H1 (cell line): Measurements from ENCODE around the gene RPS6KA2. TPM values are rescaled to one million over a fixed set of nuclear protein-coding genes. Genes with fewer than 3 reads are reported as not detected.

Experiments used
- CTCF ChIA-PET: fragments of 300-600 bp; sonication (Branson Sonifier 250); formaldehyde crosslinking; loops from one replicate; lab custom pipeline; 2021; ENCODE audit not compliant: partially characterized antibody; lab: Charles Lee
- POLR2A ChIA-PET: fragments of 300-600 bp; sonication (Branson Sonifier 250); formaldehyde crosslinking; loops from one replicate; lab custom pipeline; 2021; ENCODE audit warnings: inconsistent platforms; ENCODE audit not compliant: partially characterized antibody; lab: Charles Lee
- DNase-seq, 2 experiments: peaks; one replicate each; pipeline versions ENCODE4 v3.0.0 to v3.0.0-alpha.2; 2010 to 2022; ENCODE audit warnings: low spot score in 2 of 2, low read depth in 1 of 2, mixed read lengths in 1 of 2
- FAIRE-seq: peaks from 2 replicates; lab custom pipeline; 2011; peaks lifted over from hg19 to GRCh38; lab: Jason Lieb, UNC
- H2AFZ ChIP-seq: 2 replicates; pipeline ENCODE4 v1.8.1; 2012; ENCODE audit warnings: low read length, inconsistent platforms
- H2AK5ac ChIP-seq: 2 replicates; pipeline ENCODE4 v1.6.1; 2013; ENCODE audit warnings: low read depth, low read length
- H2BK120ac ChIP-seq: replicated peaks from 2 replicates; pipeline ENCODE3; 2013; ENCODE audit warnings: low read depth, low read length, inconsistent platforms
- H2BK12ac ChIP-seq: 2 replicates; pipeline ENCODE4 v1.6.1; 2013; ENCODE audit warnings: low read depth, low read length
- H2BK15ac ChIP-seq: 2 replicates; pipeline ENCODE4 v1.6.1; 2013; ENCODE audit warnings: low read length
- H2BK20ac ChIP-seq: 2 replicates; pipeline ENCODE4 v1.6.1; 2013; ENCODE audit warnings: low read length
- H2BK5ac ChIP-seq: 2 replicates; pipeline ENCODE4 v1.6.1; 2013; ENCODE audit warnings: low read depth, low read length
- H3K14ac ChIP-seq: 2 replicates; pipeline ENCODE4 v1.6.1; 2013; ENCODE audit warnings: inconsistent platforms; ENCODE audit not compliant: insufficient read length
- H3K18ac ChIP-seq: 2 replicates; pipeline ENCODE4 v1.6.1; 2013; ENCODE audit warnings: low read length; ENCODE audit errors: extremely low read depth
- H3K23ac ChIP-seq: 2 replicates; pipeline ENCODE4 v1.6.1; 2013; ENCODE audit warnings: inconsistent platforms; ENCODE audit not compliant: insufficient read length
- H3K23me2 ChIP-seq: 2 replicates; pipeline ENCODE4 v1.6.1; 2013; ENCODE audit warnings: low read depth, low read length
- H3K27ac ChIP-seq: 2 replicates; pipeline ENCODE4 v1.6.1; 2011; ENCODE audit warnings: low read depth, low read length, inconsistent platforms
- H3K27me3 ChIP-seq, 4 experiments: replicated peaks in 1 of 4; 1 replicate in 1 of 4; 2 replicates in 3 of 4; pipeline versions ENCODE4 v1.6.1 to v1.8.1; 2011 to 2013; ENCODE audit warnings: low read length in 3 of 4, mild to moderate bottlenecking in 3 of 4, inconsistent platforms in 2 of 4, mixed read lengths in 2 of 4, moderate library complexity in 1 of 4; ENCODE audit not compliant: control insufficient read depth in 3 of 4, insufficient read depth in 3 of 4; ENCODE audit errors: extremely low read depth in 1 of 4
- H3K36me3 ChIP-seq, 4 experiments: 2 replicates each; pipeline versions ENCODE4 v1.6.1 to v1.8.1; 2011 to 2013; ENCODE audit warnings: mild to moderate bottlenecking in 4 of 4, low read length in 3 of 4, moderate library complexity in 2 of 4, control low read depth in 1 of 4, inconsistent platforms in 1 of 4; ENCODE audit not compliant: insufficient read depth in 4 of 4, control insufficient read depth in 2 of 4
- H3K4ac ChIP-seq: replicated peaks from 2 replicates; pipeline ENCODE3; 2013; ENCODE audit warnings: low read length, low read depth, mixed read lengths, inconsistent platforms; ENCODE audit not compliant: insufficient read length
- H3K4me1 ChIP-seq, 4 experiments: replicated peaks in 1 of 4; 1 replicate in 1 of 4; 2 replicates in 3 of 4; pipeline versions ENCODE4 v1.6.1 to v1.8.1; 2011 to 2013; ENCODE audit warnings: low read length in 3 of 4, inconsistent platforms in 2 of 4, mixed read lengths in 1 of 4; ENCODE audit not compliant: insufficient read depth in 4 of 4, control insufficient read depth in 3 of 4
- H3K4me2 ChIP-seq, 2 experiments: 2 replicates each; pipeline versions ENCODE4 v1.6.1 to v1.8.1; 2011 to 2013; ENCODE audit warnings: low read depth in 2 of 2, low read length in 2 of 2, control low read depth in 1 of 2, inconsistent platforms in 1 of 2, mild to moderate bottlenecking in 1 of 2; ENCODE audit not compliant: insufficient read depth in 1 of 2
- H3K4me3 ChIP-seq, 4 experiments: fragments of 200-600, 300-600 bp in 1 of 4; sonication (generic), shearing (Covaris generic), sonication (Bioruptor Twin) in 1 of 4; 2 replicates each; pipeline versions ENCODE4 v1.5.1 to v1.8.1; 2011 to 2016; ENCODE audit warnings: low read length in 4 of 4, low read depth in 3 of 4, control low read depth in 2 of 4, inconsistent platforms in 2 of 4, mild to moderate bottlenecking in 2 of 4, mixed read lengths in 1 of 4, moderate library complexity in 1 of 4; ENCODE audit not compliant: insufficient read depth in 2 of 4; ENCODE audit errors: extremely low read depth in 1 of 4
- H3K56ac ChIP-seq: replicated peaks from 2 replicates; pipeline ENCODE3; 2013; ENCODE audit warnings: low read depth, mild to moderate bottlenecking, mixed read lengths, low read length, inconsistent platforms; ENCODE audit not compliant: insufficient read length
- H3K79me1 ChIP-seq: 2 replicates; pipeline ENCODE4 v1.6.1; 2013; ENCODE audit warnings: low read depth, low read length, control low read depth
- H3K79me2 ChIP-seq, 2 experiments: 2 replicates each; pipeline versions ENCODE4 v1.6.1 to v1.8.1; 2012 to 2013; ENCODE audit warnings: low read length in 2 of 2, mild to moderate bottlenecking in 2 of 2, inconsistent platforms in 1 of 2; ENCODE audit not compliant: insufficient read depth in 2 of 2, control insufficient read depth in 1 of 2
- H3K9ac ChIP-seq, 4 experiments: replicated peaks in 1 of 4; 1 replicate in 1 of 4; 2 replicates in 3 of 4; pipeline versions ENCODE4 v1.6.1 to v1.8.1; 2011 to 2013; ENCODE audit warnings: low read depth in 3 of 4, low read length in 3 of 4, control low read depth in 2 of 4, mild to moderate bottlenecking in 2 of 4, moderate library complexity in 2 of 4, inconsistent platforms in 1 of 4; ENCODE audit errors: extremely low read depth in 1 of 4
- H3K9me3 ChIP-seq, 2 experiments: 2 replicates each; pipeline versions ENCODE4 v1.6.1 to v1.8.1; 2012 to 2013; ENCODE audit warnings: mild to moderate bottlenecking in 2 of 2, moderate library complexity in 2 of 2, control low read depth in 1 of 2, inconsistent platforms in 1 of 2, low read depth in 1 of 2, low read length in 1 of 2, mixed read lengths in 1 of 2; ENCODE audit not compliant: insufficient read depth in 2 of 2
- H4K20me1 ChIP-seq, 2 experiments: replicated peaks in 1 of 2; 2 replicates each; pipeline versions ENCODE3 to v1.8.1; 2011 to 2013; ENCODE audit warnings: inconsistent platforms in 2 of 2, low read length in 2 of 2, mild to moderate bottlenecking in 1 of 2; ENCODE audit not compliant: insufficient read depth in 2 of 2, control insufficient read depth in 1 of 2
- H4K5ac ChIP-seq: 2 replicates; pipeline ENCODE4 v1.6.1; 2013; ENCODE audit warnings: low read length, low read depth, mixed read lengths, inconsistent platforms; ENCODE audit not compliant: insufficient read length
- H4K8ac ChIP-seq: 2 replicates; pipeline ENCODE4 v1.8.0; 2013; ENCODE audit warnings: mild to moderate bottlenecking, moderate library complexity, low read length, inconsistent platforms; ENCODE audit not compliant: insufficient read depth; ENCODE audit errors: extremely low read depth
- H4K91ac ChIP-seq: replicated peaks from 2 replicates; pipeline ENCODE3; 2013; ENCODE audit warnings: low read length, mixed read lengths, inconsistent platforms; ENCODE audit not compliant: insufficient read length
- BACH1 ChIP-seq: IDR thresholded peaks from 2 replicates; pipeline ENCODE4 v1.6.1; 2012; ENCODE audit warnings: low read length, improper control_type of control experiment
- CBX5 ChIP-seq: fragments of 300-800, 300-1000 bp; sonication (generic); IDR thresholded peaks from 2 replicates; pipeline ENCODE4 v1.7.1; 2016; ENCODE audit warnings: antibody characterized with exemption, low read length, low read depth
- CREB1 ChIP-seq: IDR thresholded peaks from 2 replicates; pipeline ENCODE4 v1.6.1; 2012; ENCODE audit warnings: inconsistent platforms
- CTBP2 ChIP-seq: IDR thresholded peaks from 2 replicates; pipeline ENCODE4 v1.7.0; 2011; ENCODE audit warnings: borderline replicate concordance, mild to moderate bottlenecking, moderate library complexity, mixed read lengths, low read length; ENCODE audit not compliant: insufficient read depth, insufficient read length
- GABPA ChIP-seq: IDR thresholded peaks from 2 replicates; pipeline ENCODE4 v1.6.1; 2011; ENCODE audit warnings: mild to moderate bottlenecking, low read length, moderate library complexity, borderline replicate concordance; ENCODE audit not compliant: insufficient read depth
- HDAC2 ChIP-seq, 2 experiments: fragments of 300-600 bp in 1 of 2; sonication (generic) in 1 of 2; IDR thresholded peaks; 2 replicates each; pipeline ENCODE4 v1.6.1; 2011 to 2012; ENCODE audit warnings: low read depth in 2 of 2, low read length in 2 of 2, mild to moderate bottlenecking in 2 of 2, moderate library complexity in 2 of 2, borderline replicate concordance in 1 of 2, inconsistent platforms in 1 of 2
- KDM1A ChIP-seq: fragments of 200-600, 300-600 bp; sonication (generic); IDR thresholded peaks from 2 replicates; pipeline ENCODE4 v1.7.1; 2016; ENCODE audit warnings: mild to moderate bottlenecking, low read length, borderline replicate concordance
- KDM4A ChIP-seq: IDR thresholded peaks from one replicate; pipeline ENCODE4 v1.7.1; 2012; ENCODE audit warnings: low read depth, mild to moderate bottlenecking, moderate library complexity, low read length, inconsistent platforms; ENCODE audit not compliant: severe bottlenecking
- KDM5A ChIP-seq: fragments of 200-600 bp; IDR thresholded peaks from 2 replicates; pipeline ENCODE4 v1.7.1; 2012; ENCODE audit warnings: mild to moderate bottlenecking, low read length, inconsistent platforms, mixed read lengths
- PHF8 ChIP-seq: fragments of 200-600 bp; sonication (generic); conservative IDR thresholded peaks from 2 replicates; pipeline ENCODE4 v1.7.1; 2012; ENCODE audit warnings: low read depth, mild to moderate bottlenecking, inconsistent platforms, low read length, moderate library complexity
- SP1 ChIP-seq: IDR thresholded peaks from 2 replicates; pipeline ENCODE4 v1.6.1; 2011; ENCODE audit warnings: low read depth, low read length
- TBP ChIP-seq: IDR thresholded peaks from 2 replicates; pipeline ENCODE4 v1.6.1; 2011; ENCODE audit warnings: low read depth, low read length, improper control_type of control experiment
- WGBS, 2 experiments: shearing (Covaris generic) in 1 of 2; methylation state at CpG; one replicate each; pipeline versions ENCODE4 v1.1.6 to v1.1.7; 2013 to 2015; ENCODE audit warnings: low lambda C conversion rate in 2 of 2, mixed read lengths in 2 of 2, inconsistent platforms in 1 of 2, low coverage in 1 of 2, missing lambda C conversion rate in 1 of 2; ENCODE audit not compliant: insufficient replicate concordance in 2 of 2, insufficient coverage in 1 of 2, insufficient read length in 1 of 2; ENCODE audit errors: extremely low coverage in 1 of 2, missing lambda C conversion rate in 1 of 2; 5-methylcytosine and 5-hydroxymethylcytosine counted together
- polyA plus RNA-seq, 7 experiments: library from polyadenylated mRNA; depleted of rRNA in 3 of 7; stranded (reverse) in 5 of 7; unstranded in 2 of 7; fragments of >200 nt in 5 of 7; fragments of 200-250 nt in 2 of 7; gene quantifications; 1 replicate in 5 of 7; 2 replicates in 1 of 7; 4 replicates in 1 of 7; pipeline versions ENCODE4 v1.2.1 to v1.2.3, GENCODE V29; 2011 to 2013; ENCODE audit warnings: missing spikeins in 2 of 7, mixed read lengths in 2 of 7
- total RNA-seq: library from RNA; stranded (reverse); fragmentation: NEBNext Ultra II Directional; extraction: Animal tissue kit (Norgen Biotek cat#: 25700); gene quantifications from 2 replicates; pipeline ENCODE4 v1.2.1, GENCODE V29; 2021

Gene RPS6KA2
- total and polyA plus RNA-seq, 2 of the 8 experiments (the other 6 are each of a cell fraction or from before 2014, with no cell fraction given), result 8.8 to 25.7 TPM

- POLR2A ChIA-PET, result no interaction called here
- Histone ChIP-seq H2AK5ac (no peak overlapping the region), H3K4me1 (no peaks in the 10 kb centered on the region), H3K4ac (no peak overlapping the region), H2BK15ac (no peak overlapping the region), H3K27me3 (no peaks in the 10 kb centered on the region), H3K23ac (no peak overlapping the region), H4K8ac (no peak overlapping the region), H2BK20ac (no peak overlapping the region), H3K4me2 (no peak overlapping the region), H3K9ac (no peak overlapping the region), H4K20me1 (peaks cover 0 to 4% of the 10 kb centered on the region in 2 experiments), H2BK120ac (no peak overlapping the region), H3K4me3 (no peak overlapping the region), H3K27ac (no peak overlapping the region), H2AFZ (no peak overlapping the region), H2BK5ac (no peak overlapping the region), H3K79me2 (no peaks in the 10 kb centered on the region), H3K14ac (no peak overlapping the region), H4K91ac (no peak overlapping the region), H3K23me2 (no peaks in the 10 kb centered on the region), H3K79me1 (no peaks in the 10 kb centered on the region; the same call in 1 of the 2 replicates), H3K56ac (no peak overlapping the region), H2BK12ac (no peak overlapping the region), H3K9me3 (no peaks in the 10 kb centered on the region)
- DNase-seq (no peak), FAIRE-seq (no peak)
- CTCF ChIA-PET, result interaction anchor here (0.6 to 3.3 kb wide), 13 partner anchors 9 to 325 kb away, joined by 3 to 19 read pairs (median 4); no protein-coding TSS in a partner anchor
- TF ChIP-seq TBP (no peak), HDAC2 (IDR thresholded peaks at IDR 0.05; ENCODE audit: borderline replicate concordance in 1 of 2, low read depth in 2 of 2, low read length in 2 of 2) (no peak), BACH1 (no peak), KDM4A (no peak), GABPA (no peak), CREB1 (no peak), CTBP2 (no peak), SP1 (no peak), PHF8 (no peak), KDM1A (no peak), CBX5 (no peak), KDM5A (no peak)
- TF ChIP-seq, all 59 proteins: peak for 0
- Histone ChIP-seq H3K36me3 (no peaks in the 10 kb centered on the region), H4K5ac (no peak overlapping the region), H3K18ac (no peak overlapping the region)
- WGBS, 2 experiments, result 90% methylated on average over 10 of the region's 10 CpGs; no CpG with 5 or more reads in 1 of the 2 experiments
These were observed 187.5 kb downstream of the RPS6KA2 start for GRCh38 chr6:166439366-166440091.
